Endothelial cell of umbilical vein (primary cell): Measurements from ENCODE around the gene TAPBP. TPM values are rescaled to one million over a fixed set of nuclear protein-coding genes. Genes with fewer than 3 reads are reported as not detected.

Experiments used
- BruUV-seq: library from RNA; stranded (reverse); fragments of 400-500 nt; replicated peaks from 2 replicates; lab custom pipeline; 2021; lab: Mats Ljungman, UMichigan
- CTCF ChIA-PET: fragments of 300-600, 350-600 bp; sonication (Branson Sonifier 250); formaldehyde crosslinking; loops from one replicate; lab custom pipeline; 2021; ENCODE audit warnings: antibody characterized with exemption, inconsistent platforms; lab: Charles Lee
- POLR2A ChIA-PET: fragments of 300-600, 350-600 bp; sonication (Branson Sonifier 250); formaldehyde crosslinking; loops from one replicate; lab custom pipeline; 2021; ENCODE audit warnings: antibody characterized with exemption, inconsistent platforms; lab: Charles Lee
- DNase-seq: peaks from one replicate; pipeline ENCODE4 v3.0.0-alpha.2; 2011; ENCODE audit warnings: low read depth, low spot score
- FAIRE-seq: peaks from 2 replicates; lab custom pipeline; 2011; peaks lifted over from hg19 to GRCh38; lab: Jason Lieb, UNC
- H2AFZ ChIP-seq: 2 replicates; pipeline ENCODE4 v1.6.0; 2012; ENCODE audit warnings: low read depth, low read length, control low read depth, inconsistent platforms
- H3K27ac ChIP-seq: 2 replicates; pipeline ENCODE4 v1.5.1; 2011; ENCODE audit warnings: low read depth, mild to moderate bottlenecking, control low read depth, low read length, moderate library complexity; ENCODE audit not compliant: insufficient read depth
- H3K27me3 ChIP-seq, 2 experiments: 2 replicates each; pipeline versions ENCODE4 v1.6.0 to v1.6.1; 2011; ENCODE audit warnings: low read length in 2 of 2, mixed read lengths in 1 of 2; ENCODE audit not compliant: control insufficient read depth in 2 of 2, insufficient read depth in 2 of 2
- H3K36me3 ChIP-seq, 2 experiments: 2 replicates in 1 of 2; 3 replicates in 1 of 2; pipeline ENCODE4 v1.5.1; 2011; ENCODE audit warnings: low read length in 2 of 2, mild to moderate bottlenecking in 1 of 2, moderate library complexity in 1 of 2; ENCODE audit not compliant: control insufficient read depth in 2 of 2, insufficient read depth in 2 of 2; ENCODE audit errors: extremely low read depth in 1 of 2
- H3K4me1 ChIP-seq: 3 replicates; pipeline ENCODE4 v1.5.1; 2011; ENCODE audit warnings: mild to moderate bottlenecking, low read length; ENCODE audit not compliant: control insufficient read depth, insufficient read depth; ENCODE audit errors: extremely low read depth
- H3K4me2 ChIP-seq: 2 replicates; pipeline ENCODE4 v1.6.1; 2011; ENCODE audit warnings: low read length, control low read depth, mixed read lengths; ENCODE audit not compliant: insufficient read depth
- H3K4me3 ChIP-seq, 3 experiments: fragments of 200-600 bp in 1 of 3; sonication (generic), shearing (Covaris generic) in 1 of 3; replicated peaks in 1 of 3; 2 replicates each; pipeline ENCODE4 v1.5.1; 2011 to 2016; ENCODE audit warnings: control low read depth in 3 of 3, low read length in 3 of 3, mild to moderate bottlenecking in 2 of 3, inconsistent platforms in 1 of 3, low read depth in 1 of 3, moderate library complexity in 1 of 3; ENCODE audit not compliant: insufficient read depth in 1 of 3
- H3K79me2 ChIP-seq: 2 replicates; pipeline ENCODE4 v1.6.0; 2012; ENCODE audit warnings: low read length, inconsistent platforms; ENCODE audit not compliant: control insufficient read depth, insufficient read depth
- H3K9ac ChIP-seq: replicated peaks from 2 replicates; pipeline ENCODE3; 2011; ENCODE audit warnings: low read length, control low read depth; ENCODE audit not compliant: insufficient read depth; ENCODE audit errors: extremely low read depth
- H3K9me1 ChIP-seq: replicated peaks from 3 replicates; pipeline ENCODE4 v1.6.0; 2011; ENCODE audit warnings: mild to moderate bottlenecking, low read length; ENCODE audit not compliant: control insufficient read depth, insufficient read depth; ENCODE audit errors: extremely low read depth
- H3K9me3 ChIP-seq: replicated peaks from 2 replicates; pipeline ENCODE4 v1.5.1; 2012; ENCODE audit warnings: low read length, inconsistent platforms; ENCODE audit not compliant: control insufficient read depth, insufficient read depth
- H4K20me1 ChIP-seq: replicated peaks from 2 replicates; pipeline ENCODE3; 2011; ENCODE audit warnings: mild to moderate bottlenecking, low read length; ENCODE audit not compliant: control insufficient read depth, insufficient read depth; ENCODE audit errors: extremely low read depth
- EZH2 ChIP-seq: IDR thresholded peaks from 2 replicates; pipeline ENCODE4 v1.6.1; 2012; ENCODE audit warnings: borderline replicate concordance, low read depth, mild to moderate bottlenecking, moderate library complexity, low read length, inconsistent platforms; ENCODE audit not compliant: severe bottlenecking
- FOS ChIP-seq: IDR thresholded peaks from 2 replicates; pipeline ENCODE4 v1.6.1; 2011; ENCODE audit warnings: mild to moderate bottlenecking, low read length, moderate library complexity, borderline replicate concordance; ENCODE audit not compliant: insufficient read depth
- GATA2 ChIP-seq: IDR thresholded peaks from 2 replicates; pipeline ENCODE4 v1.7.0; 2011; ENCODE audit warnings: low read depth, mild to moderate bottlenecking, moderate library complexity, mixed read lengths, low read length; ENCODE audit not compliant: insufficient read length, insufficient read depth
- JUN ChIP-seq: IDR thresholded peaks from 2 replicates; pipeline ENCODE4 v1.6.1; 2011; ENCODE audit warnings: borderline replicate concordance, low read depth; ENCODE audit not compliant: insufficient read length, insufficient read depth
- MYC ChIP-seq: IDR thresholded peaks from one replicate; pipeline ENCODE4 v1.6.1; 2011; ENCODE audit warnings: mild to moderate bottlenecking, low read depth, low read length
- POLR2A ChIP-seq: IDR thresholded peaks from 2 replicates; pipeline ENCODE4 v1.6.1; 2012; ENCODE audit warnings: low read depth, mild to moderate bottlenecking, control low read depth, low read length
- POLR2AphosphoS5 ChIP-seq: IDR thresholded peaks from 2 replicates; pipeline ENCODE4 v1.6.1; 2012; ENCODE audit warnings: low read depth, mild to moderate bottlenecking, control low read depth, low read length, moderate library complexity; ENCODE audit not compliant: insufficient read depth
- dilution Hi-C: fragments of 300-500 bp; cut with MboI; formaldehyde crosslinking; loops from one replicate; pipeline ENCODE4 v1.15.0; 2019; ENCODE audit warnings: low sequenced_read_pairs; ENCODE audit not compliant: extremely low pct_ligation_motif_present
- intact Hi-C: fragments of 100-400 bp; cut with micrococcal nuclease; formaldehyde crosslinking; loops from one replicate; pipeline ENCODE4 v1.10.0; 2022
- polyA plus RNA-seq, 4 experiments: library from polyadenylated mRNA; depleted of rRNA in 3 of 4; stranded (reverse) in 3 of 4; unstranded in 1 of 4; fragments of >200 nt; gene quantifications; 2 replicates each; pipeline versions ENCODE4 v1.2.1 to v1.2.3, GENCODE V29; 2011 to 2012; ENCODE audit warnings: missing spikeins in 1 of 4
- total RNA-seq: library from RNA; stranded (reverse); gene quantifications from 2 replicates; pipeline ENCODE4 v1.2.3, GENCODE V29; 2021
- TF ChIP-seq, protein P1 (sequence below): IDR thresholded peaks from 2 replicates; pipeline ENCODE4 v1.6.1; 2011; ENCODE audit not compliant: insufficient read depth, insufficient read length
- TF ChIP-seq, protein P2 (sequence below), 2 donors: IDR thresholded peaks; 1 replicate in 1 of 2; 2 replicates in 1 of 2; pipeline ENCODE4 v1.5.1; 2011; ENCODE audit warnings: low read length in 2 of 2, mild to moderate bottlenecking in 2 of 2, moderate library complexity in 2 of 2, control low read depth in 1 of 2, inconsistent platforms in 1 of 2, low read depth in 1 of 2; ENCODE audit not compliant: insufficient read depth in 1 of 2; ENCODE audit errors: extremely low read depth in 1 of 2

TAPBP gene
- total and polyA plus RNA-seq, 2 donors (not counting 3 experiments of a cell fraction or from before 2014, with no cell fraction given) = 69.6 to 98.0 TPM

DNA sequence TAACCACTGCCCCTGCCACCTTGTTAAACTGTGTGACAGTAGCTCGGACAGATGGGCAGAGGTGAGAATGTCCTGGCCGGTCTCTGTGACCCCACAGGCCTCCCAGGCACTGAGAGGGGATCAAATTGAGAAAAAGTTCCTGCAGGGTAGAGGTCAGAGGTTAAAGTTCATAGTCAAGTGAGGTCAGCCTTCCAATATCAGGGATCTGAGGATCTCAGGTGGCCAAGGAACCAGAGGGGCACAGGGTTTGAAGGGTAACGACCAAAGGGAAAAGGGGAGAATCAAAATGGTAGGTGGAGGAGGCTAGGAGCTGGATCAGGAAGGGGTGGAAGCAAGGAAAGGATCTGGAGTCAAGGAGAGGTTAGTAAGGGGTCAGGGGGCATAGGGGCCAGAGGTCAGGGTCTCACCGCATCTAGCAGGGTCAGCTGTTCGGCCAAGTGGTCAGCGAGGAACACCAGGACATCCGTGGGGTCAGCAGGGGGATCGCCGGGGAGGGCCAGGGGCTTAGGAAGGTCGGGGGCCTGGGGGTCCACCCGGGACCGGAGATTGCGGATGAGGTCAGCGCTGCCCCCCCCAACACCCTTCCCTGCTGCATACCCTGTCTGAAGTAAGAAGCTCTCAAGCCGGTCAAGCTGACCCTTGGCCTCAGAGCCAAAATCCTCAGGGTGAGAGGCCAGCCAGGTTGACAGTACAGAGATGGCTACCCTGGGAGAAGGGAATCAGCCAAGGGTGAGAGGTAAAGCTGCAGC lies 18.1 kb downstream of the TAPBP start:
- dilution Hi-C loops (no loop called here), intact Hi-C loops (no loop called here)
- H3K27me3 ChIP-seq = no peaks in the 10 kb centered on the region
- DNase-seq (no peak), FAIRE-seq (no peak)
- H3K79me2 ChIP-seq = peaks cover 8% of the 10 kb centered on the region
- no peak overlapping the region for H2AFZ ChIP-seq
- no peak overlapping the region for H3K27ac ChIP-seq
- peaks cover 7 to 33% of the 10 kb centered on the region in 2 experiments for H3K36me3 ChIP-seq
- no peak overlapping the region for H3K4me2 ChIP-seq
- H3K4me1 ChIP-seq = peaks cover 13% of the 10 kb centered on the region
- ChIA-PET CTCF (interaction anchor here (1.4 kb wide), 1 partner anchor 18 kb away, joined by 3 read pairs; the partner anchor contains the start of gene B3GALT4), POLR2A (no interaction called here)
- H3K9ac ChIP-seq = no peak overlapping the region
- H3K9me3 ChIP-seq = no peaks in the 10 kb centered on the region
- H3K9me1 ChIP-seq = no peaks in the 10 kb centered on the region
- TF ChIP-seq POLR2A (no peak), MYC (no peak), EZH2 (no peak), FOS (no peak), GATA2 (no peak), POLR2AphosphoS5 (no peak), JUN (no peak)
- TF ChIP-seq, protein P1, sequence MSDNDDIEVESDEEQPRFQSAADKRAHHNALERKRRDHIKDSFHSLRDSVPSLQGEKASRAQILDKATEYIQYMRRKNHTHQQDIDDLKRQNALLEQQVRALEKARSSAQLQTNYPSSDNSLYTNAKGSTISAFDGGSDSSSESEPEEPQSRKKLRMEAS = no peak
- TF ChIP-seq, protein P2, sequence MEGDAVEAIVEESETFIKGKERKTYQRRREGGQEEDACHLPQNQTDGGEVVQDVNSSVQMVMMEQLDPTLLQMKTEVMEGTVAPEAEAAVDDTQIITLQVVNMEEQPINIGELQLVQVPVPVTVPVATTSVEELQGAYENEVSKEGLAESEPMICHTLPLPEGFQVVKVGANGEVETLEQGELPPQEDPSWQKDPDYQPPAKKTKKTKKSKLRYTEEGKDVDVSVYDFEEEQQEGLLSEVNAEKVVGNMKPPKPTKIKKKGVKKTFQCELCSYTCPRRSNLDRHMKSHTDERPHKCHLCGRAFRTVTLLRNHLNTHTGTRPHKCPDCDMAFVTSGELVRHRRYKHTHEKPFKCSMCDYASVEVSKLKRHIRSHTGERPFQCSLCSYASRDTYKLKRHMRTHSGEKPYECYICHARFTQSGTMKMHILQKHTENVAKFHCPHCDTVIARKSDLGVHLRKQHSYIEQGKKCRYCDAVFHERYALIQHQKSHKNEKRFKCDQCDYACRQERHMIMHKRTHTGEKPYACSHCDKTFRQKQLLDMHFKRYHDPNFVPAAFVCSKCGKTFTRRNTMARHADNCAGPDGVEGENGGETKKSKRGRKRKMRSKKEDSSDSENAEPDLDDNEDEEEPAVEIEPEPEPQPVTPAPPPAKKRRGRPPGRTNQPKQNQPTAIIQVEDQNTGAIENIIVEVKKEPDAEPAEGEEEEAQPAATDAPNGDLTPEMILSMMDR (IDR thresholded peaks at IDR 0.05; ENCODE audit: extremely low read depth in 1 of 2, insufficient read depth in 1 of 2, low read depth in 1 of 2, low read length in 2 of 2) = no peak
- H3K4me3 ChIP-seq = no peak overlapping the region
- H4K20me1 ChIP-seq = no peaks in the 10 kb centered on the region
- BruUV-seq = no TSS peak
